ENCODE measurements around the gene CDKN1A. TPM values are rescaled to one million over a fixed set of nuclear protein-coding genes. Genes with fewer than 3 reads are reported as not detected.

The CDKN1A gene
- polyA plus RNA-seq, 4 donors: 9.1 to 17.5 (median 12.3) TPM

GRCh38 chr6:36734486-36735060, 56.1 kb downstream of the CDKN1A start:
- no peak for DNase-seq (ENCODE audit: low read depth in 4 of 4, low spot score in 3 of 4)

GRCh38 chr6:36735110-36736071, 56.9 kb downstream of the CDKN1A start:
- DNase-seq (ENCODE audit: low read depth in 4 of 4, low spot score in 3 of 4): no peak

Other genes with a start within 250 kb of the CDKN1A start
- under 1 TPM in 2 of 4 donors, not detected in 2; 0.05 to 0.11 TPM for gene PXT1, start 235.9 kb upstream of the CDKN1A start, polyA plus RNA-seq (ENCODE audit: insufficient read length in 4 of 4)
- gene KCTD20, start 235.7 kb upstream of the CDKN1A start, polyA plus RNA-seq (ENCODE audit: insufficient read length in 4 of 4): 10 to 100 TPM; 49.4 to 54.5 (median 51.9) TPM
- gene STK38, start 131.2 kb upstream of the CDKN1A start, polyA plus RNA-seq (ENCODE audit: insufficient read length in 4 of 4): 10 to 100 TPM; 48.1 to 63.5 (median 50.9) TPM
- gene SRSF3, start 84.4 kb upstream of the CDKN1A start, polyA plus RNA-seq (ENCODE audit: insufficient read length in 4 of 4): 100 to 1,000 TPM; 583 to 634 (median 599) TPM
- gene RAB44, start 19.1 kb downstream of the CDKN1A start, polyA plus RNA-seq (ENCODE audit: insufficient read length in 4 of 4): under 1 TPM in 3 of 4 donors, not detected in 1; 0.06 to 0.09 (median 0.08) TPM
- 10 to 100 TPM; 12.5 to 14.8 (median 13.3) TPM for gene CPNE5, start 160.7 kb downstream of the CDKN1A start, polyA plus RNA-seq (ENCODE audit: insufficient read length in 4 of 4)
- gene PPIL1, start 196.1 kb downstream of the CDKN1A start, polyA plus RNA-seq (ENCODE audit: insufficient read length in 4 of 4): 10 to 100 TPM; 52.8 to 65.0 (median 60.7) TPM
- 10 to 100 TPM; 47.1 to 56.1 (median 55.1) TPM for gene C6orf89, start 207.2 kb downstream of the CDKN1A start, polyA plus RNA-seq (ENCODE audit: insufficient read length in 4 of 4)

Data from right renal pelvis (tissue), 4 donors.